ENCODE measurements around the gene MYL9.

The MYL9 gene

GRCh38 chr20:36585410-36586125 lies 44.2 kb downstream of the MYL9 start:
- no peak for FAIRE-seq

- FAIRE-seq, result no peak
These were observed 46.2 kb downstream of the MYL9 start for GRCh38 chr20:36587388-36588070.

- FAIRE-seq, result no peak
These were observed 50.0 kb downstream of the MYL9 start for GRCh38 chr20:36591281-36591680.

GRCh38 chr20:36591854-36592641 lies 50.7 kb downstream of the MYL9 start:
- no peak for FAIRE-seq

GRCh38 chr20:36593347-36593929 lies 52.1 kb downstream of the MYL9 start:
- FAIRE-seq, result no peak

GRCh38 chr20:36599912-36600345 lies 58.6 kb downstream of the MYL9 start:
- FAIRE-seq, result no peak

All from A204.1 (cell line).